Suppressor macrophage (primary cell): Measurements from ENCODE around the gene HOXB3.
A peak's percentile ranks its signal among the peaks of the same experiment; 100 is the strongest.

Experiments
- DNase-seq, 4 experiments: peaks; one replicate each; pipeline ENCODE4 v3.0.0-alpha.2; 2020 to 2022

The HOXB3 gene

GRCh38 chr17:48625495-48626244, 35.6 kb upstream of the HOXB3 start:
- peak in 1 of 4 experiments; percentile 29 for DNase-seq

GRCh38 chr17:48624544-48625494, 34.8 kb upstream of the HOXB3 start:
- peak in 1 of 4 experiments; percentile 10 for DNase-seq

- no peak for DNase-seq
Observed at GRCh38 chr17:48624118-48624517, 34.1 kb upstream of the HOXB3 start.

GRCh38 chr17:48623583-48623982, 33.5 kb upstream of the HOXB3 start:
- DNase-seq: no peak

GRCh38 chr17:48622857-48623256, 32.8 kb upstream of the HOXB3 start:
- no peak for DNase-seq

- DNase-seq: no peak
Observed at GRCh38 chr17:48621410-48622392, 31.7 kb upstream of the HOXB3 start.

GRCh38 chr17:48620461-48621139, 30.6 kb upstream of the HOXB3 start:
- no peak for DNase-seq

- DNase-seq: no peak
Observed at GRCh38 chr17:48619826-48620449, 29.9 kb upstream of the HOXB3 start.

GRCh38 chr17:48618256-48618896, 28.3 kb upstream of the HOXB3 start:
- DNase-seq: peak; percentile 84 to 93 (median 92)

- no peak for DNase-seq
Observed at GRCh38 chr17:48617471-48618255, 27.6 kb upstream of the HOXB3 start.

- DNase-seq: no peak
Observed at GRCh38 chr17:48616717-48617470, 26.9 kb upstream of the HOXB3 start.

GRCh38 chr17:48615963-48616716, 26.1 kb upstream of the HOXB3 start:
- DNase-seq: no peak

- no peak for DNase-seq
Observed at GRCh38 chr17:48615047-48615962, 25.3 kb upstream of the HOXB3 start, which contains the start of gene HOXB8. Gene HOXB8 (minus strand): TSS chr17:48615292. CDS start chr17:48614704, 588 bp downstream.

- peak in 1 of 4 experiments; percentile 44 for DNase-seq
Observed at GRCh38 chr17:48613862-48614694, 24.0 kb upstream of the HOXB3 start.

- DNase-seq: peak; percentile 35 to 69 (median 56)
Observed at GRCh38 chr17:48612854-48613691, 23.0 kb upstream of the HOXB3 start.
